OCI-LY1 (cell line): Measurements from ENCODE around the gene AGER.
"Not testable (repeated sequence)": the region's sequence is repeated elsewhere in the genome, so short reads cannot be mapped to it uniquely, and the experiment has no call there.

Source experiments
- H2AFZ ChIP-seq: fragments of 200-600 bp; sonication (generic), shearing (Covaris generic); 2 replicates; pipeline ENCODE4 v1.6.0; 2014; ENCODE audit warnings: antibody characterized with exemption, mild to moderate bottlenecking, low read length
- H3F3A ChIP-seq: fragments of 200-600 bp; sonication (generic), shearing (Covaris generic); 2 replicates; pipeline ENCODE4 v1.6.0; 2014; ENCODE audit warnings: mild to moderate bottlenecking, antibody characterized with exemption, low read length, moderate library complexity; ENCODE audit not compliant: insufficient read depth
- H3K27ac ChIP-seq: fragments of 200-600 bp; sonication (generic); 2 replicates; pipeline ENCODE4 v1.5.1; 2014; ENCODE audit warnings: low read length, mixed run types, mild to moderate bottlenecking, low read depth; ENCODE audit not compliant: poor library complexity, severe bottlenecking
- H3K27me3 ChIP-seq: fragments of 200-600 bp; sonication (generic); 2 replicates; pipeline ENCODE4 v1.6.0; 2014; ENCODE audit warnings: antibody characterized with exemption, mild to moderate bottlenecking, low read length, moderate library complexity; ENCODE audit not compliant: insufficient read depth
- H3K36me3 ChIP-seq: fragments of 200-600 bp; sonication (generic); 2 replicates; pipeline ENCODE4 v1.6.1; 2014; ENCODE audit warnings: mild to moderate bottlenecking, antibody characterized with exemption, low read length, moderate library complexity, mixed read lengths; ENCODE audit not compliant: insufficient read depth
- H3K4me1 ChIP-seq: fragments of 200-600 bp; sonication (generic); 2 replicates; pipeline ENCODE4 v1.5.1; 2014; ENCODE audit warnings: mild to moderate bottlenecking, low read length, moderate library complexity; ENCODE audit not compliant: insufficient read depth, severe bottlenecking
- H3K4me2 ChIP-seq: fragments of 200-600 bp; sonication (generic), shearing (Covaris generic); 2 replicates; pipeline ENCODE4 v1.6.1; 2014; ENCODE audit warnings: low read length
- H3K4me3 ChIP-seq: fragments of 200-600 bp; sonication (generic); 2 replicates; pipeline ENCODE4 v1.5.1; 2014; ENCODE audit warnings: low read length, low read depth, mild to moderate bottlenecking, mixed read lengths; ENCODE audit not compliant: poor library complexity, severe bottlenecking
- H3K79me2 ChIP-seq: fragments of 200-600 bp; shearing (Covaris generic); 2 replicates; pipeline ENCODE4 v1.6.1; 2016; ENCODE audit warnings: mixed run types, low read length, mixed read lengths; ENCODE audit not compliant: insufficient read depth
- H3K9ac ChIP-seq: fragments of 200-600 bp; sonication (generic), shearing (Covaris generic); 2 replicates; pipeline ENCODE4 v1.6.1; 2014; ENCODE audit warnings: mild to moderate bottlenecking, low read length, mixed read lengths
- H3K9me2 ChIP-seq: fragments of 200-600 bp; sonication (generic), shearing (Covaris generic); 2 replicates; pipeline ENCODE4 v1.6.1; 2014; ENCODE audit warnings: low read depth, mild to moderate bottlenecking, low read length, mixed read lengths
- H3K9me3 ChIP-seq: fragments of 200-600 bp; shearing (Covaris generic); 2 replicates; pipeline ENCODE4 v1.6.1; 2014; ENCODE audit warnings: low read length, mixed read lengths
- H4K20me1 ChIP-seq: fragments of 200-600 bp; sonication (generic), shearing (Covaris generic); 2 replicates; pipeline ENCODE4 v1.6.0; 2016; ENCODE audit warnings: mild to moderate bottlenecking, low read length; ENCODE audit not compliant: insufficient read depth
- EZH2 ChIP-seq: fragments of 200-600 bp; sonication (generic), shearing (Covaris generic); IDR thresholded peaks from 2 replicates; pipeline ENCODE4 v1.8.0; 2017; ENCODE audit warnings: borderline replicate concordance, mixed run types, mild to moderate bottlenecking, antibody characterized with exemption, low read length, moderate library complexity, mixed read lengths
- TF ChIP-seq, protein P1 (sequence below): fragments of 200-600 bp; sonication (generic), shearing (Covaris generic); IDR thresholded peaks from 2 replicates; pipeline ENCODE4 v1.5.1; 2017; ENCODE audit warnings: mild to moderate bottlenecking, antibody characterized with exemption, low read length, moderate library complexity, mixed read lengths

Gene AGER

DNA sequence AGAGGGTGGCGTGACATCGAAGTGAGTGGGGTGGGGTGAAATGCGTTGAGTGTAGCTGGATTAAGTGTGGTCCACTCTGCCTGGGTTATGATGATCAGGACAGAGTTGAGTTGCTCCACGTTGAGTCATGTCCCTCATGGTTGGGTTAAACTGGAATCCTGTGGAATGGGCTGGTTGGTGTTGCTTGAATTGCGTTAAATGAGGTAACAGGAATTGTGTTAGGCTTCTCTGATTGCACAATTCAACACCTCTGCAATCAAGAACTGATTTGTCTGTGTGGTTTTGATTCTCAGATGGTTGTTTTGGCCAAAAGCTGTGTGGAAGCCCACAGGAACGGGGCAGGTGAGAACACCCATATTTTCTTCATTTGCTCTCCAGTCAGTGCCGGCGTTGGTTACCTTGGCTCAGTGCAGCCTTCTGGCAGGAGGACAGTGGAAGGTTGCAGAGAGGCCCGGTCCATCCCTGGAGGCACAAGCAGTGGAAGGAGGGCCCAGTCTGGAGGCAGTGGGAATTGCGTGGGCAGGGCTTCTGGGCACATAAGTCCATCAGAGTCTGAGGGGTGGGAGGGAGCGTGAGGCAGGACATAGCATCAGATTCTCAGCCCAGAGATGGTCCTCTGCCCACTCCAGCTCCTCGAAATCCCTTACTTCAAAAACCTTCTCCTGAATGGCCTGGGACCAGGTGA is 28.2 kb upstream of the AGER start:
- no peaks in the 10 kb centered on the region for H3K27me3 ChIP-seq

DNA sequence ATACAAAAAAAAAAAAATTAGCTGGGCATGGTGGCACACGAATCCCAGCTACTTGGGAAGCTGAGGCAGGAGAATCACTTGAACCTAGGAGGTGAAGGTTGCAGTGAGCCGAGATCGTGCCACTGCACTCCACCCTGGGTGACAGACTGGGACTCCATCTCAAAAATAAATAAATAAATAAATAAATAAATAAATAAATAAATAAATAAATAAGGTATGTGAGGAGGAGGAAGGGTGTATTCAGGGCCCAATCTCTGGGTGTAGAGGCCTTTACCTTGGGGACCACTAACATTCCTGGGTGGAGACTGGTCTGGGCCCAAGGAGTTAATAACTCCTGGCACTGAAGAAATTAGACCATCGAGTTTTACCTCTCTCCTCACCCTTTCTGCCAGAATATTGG is 27.4 kb upstream of the AGER start:
- not testable (repeated sequence) for H3K9me3 ChIP-seq, H3K27ac ChIP-seq, H3K79me2 ChIP-seq, H3F3A ChIP-seq, H3K4me1 ChIP-seq, H4K20me1 ChIP-seq, H2AFZ ChIP-seq, H3K4me2 ChIP-seq, H3K9me2 ChIP-seq, H3K27me3 ChIP-seq, H3K9ac ChIP-seq, H3K4me3 ChIP-seq, H3K36me3 ChIP-seq

More for the DNA sequence above, 28.2 kb upstream of the AGER start:
- H3K4me1 ChIP-seq, result no peaks in the 10 kb centered on the region
- no peak overlapping the region for H2AFZ ChIP-seq
- TF ChIP-seq EZH2, result no peak
- TF ChIP-seq, protein P1, sequence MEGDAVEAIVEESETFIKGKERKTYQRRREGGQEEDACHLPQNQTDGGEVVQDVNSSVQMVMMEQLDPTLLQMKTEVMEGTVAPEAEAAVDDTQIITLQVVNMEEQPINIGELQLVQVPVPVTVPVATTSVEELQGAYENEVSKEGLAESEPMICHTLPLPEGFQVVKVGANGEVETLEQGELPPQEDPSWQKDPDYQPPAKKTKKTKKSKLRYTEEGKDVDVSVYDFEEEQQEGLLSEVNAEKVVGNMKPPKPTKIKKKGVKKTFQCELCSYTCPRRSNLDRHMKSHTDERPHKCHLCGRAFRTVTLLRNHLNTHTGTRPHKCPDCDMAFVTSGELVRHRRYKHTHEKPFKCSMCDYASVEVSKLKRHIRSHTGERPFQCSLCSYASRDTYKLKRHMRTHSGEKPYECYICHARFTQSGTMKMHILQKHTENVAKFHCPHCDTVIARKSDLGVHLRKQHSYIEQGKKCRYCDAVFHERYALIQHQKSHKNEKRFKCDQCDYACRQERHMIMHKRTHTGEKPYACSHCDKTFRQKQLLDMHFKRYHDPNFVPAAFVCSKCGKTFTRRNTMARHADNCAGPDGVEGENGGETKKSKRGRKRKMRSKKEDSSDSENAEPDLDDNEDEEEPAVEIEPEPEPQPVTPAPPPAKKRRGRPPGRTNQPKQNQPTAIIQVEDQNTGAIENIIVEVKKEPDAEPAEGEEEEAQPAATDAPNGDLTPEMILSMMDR, result no peak
- H4K20me1 ChIP-seq, result no peaks in the 10 kb centered on the region
- no peak overlapping the region for H3K9ac ChIP-seq
- no peaks in the 10 kb centered on the region for H3K36me3 ChIP-seq
- H3K4me3 ChIP-seq, result no peak overlapping the region
- H3K9me2 ChIP-seq, result no peaks in the 10 kb centered on the region
- H3K79me2 ChIP-seq, result no peaks in the 10 kb centered on the region
- H3K27ac ChIP-seq, result no peak overlapping the region
- no peaks in the 10 kb centered on the region for H3K9me3 ChIP-seq
- no peaks in the 10 kb centered on the region for H3F3A ChIP-seq
- no peak overlapping the region for H3K4me2 ChIP-seq

DNA sequence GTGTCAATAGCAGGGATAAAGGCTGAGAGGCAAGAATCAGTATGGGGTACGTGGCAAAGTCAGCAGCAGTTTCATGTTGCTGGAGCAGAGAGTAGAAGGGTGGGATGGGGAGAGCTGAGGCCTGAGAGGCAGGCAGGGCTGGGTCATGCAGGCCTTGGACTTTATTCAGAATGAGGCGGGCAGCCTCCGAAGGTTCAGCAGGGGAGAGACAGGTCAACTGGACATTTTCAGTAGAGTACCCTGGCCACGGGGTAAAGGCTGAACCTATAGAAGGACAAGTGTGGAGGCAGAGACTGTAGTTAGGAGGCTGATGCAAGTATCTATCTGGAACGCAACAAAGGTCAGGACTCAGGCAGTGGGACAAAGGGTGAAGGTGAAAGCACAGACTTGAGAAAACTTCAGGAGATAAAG is 26.1 kb upstream of the AGER start:
- Histone ChIP-seq H2AFZ (no peak overlapping the region), H3K9ac (no peak overlapping the region), H3F3A (no peaks in the 10 kb centered on the region), H3K4me3 (no peak overlapping the region), H3K9me2 (no peaks in the 10 kb centered on the region), H3K79me2 (no peaks in the 10 kb centered on the region), H3K27ac (no peak overlapping the region), H3K36me3 (no peaks in the 10 kb centered on the region), H3K4me1 (no peaks in the 10 kb centered on the region), H3K27me3 (0 out of 2 replicates have a peak, but pooled peaks cover 6% of the 10 kb centered on the region), H3K9me3 (no peaks in the 10 kb centered on the region), H3K4me2 (no peak overlapping the region), H4K20me1 (no peaks in the 10 kb centered on the region)
- TF ChIP-seq EZH2, result no peak
- TF ChIP-seq, protein P1, result no peak

DNA sequence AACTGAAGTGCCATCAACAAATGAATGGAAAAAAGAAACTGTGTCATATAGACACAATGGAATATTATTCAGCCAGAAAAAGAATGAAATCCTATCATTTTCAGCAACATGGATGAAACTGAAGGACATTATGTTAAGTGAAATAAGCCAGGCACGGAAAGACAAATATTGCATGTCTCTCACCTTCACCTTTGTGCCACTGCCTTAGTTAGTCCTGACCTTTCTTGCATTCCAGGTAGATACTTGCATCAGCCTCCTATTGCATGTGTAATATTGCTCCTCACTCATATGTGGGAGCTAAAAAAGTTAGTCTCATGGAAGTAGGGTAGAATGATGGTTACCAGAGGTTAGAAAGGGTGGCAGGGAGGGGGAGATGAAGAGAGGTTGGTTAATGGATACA is 24.9 kb upstream of the AGER start:
- no peaks in the 10 kb centered on the region for H3F3A ChIP-seq
- H3K9me2 ChIP-seq, result no peaks in the 10 kb centered on the region
- TF ChIP-seq, protein P1, result no peak
- TF ChIP-seq EZH2, result no peak
- H3K4me2 ChIP-seq, result no peak overlapping the region
- H3K27ac ChIP-seq, result no peak overlapping the region
- H3K4me1 ChIP-seq, result no peaks in the 10 kb centered on the region
- H4K20me1 ChIP-seq, result no peaks in the 10 kb centered on the region
- no peaks in the 10 kb centered on the region for H3K79me2 ChIP-seq
- H3K9me3 ChIP-seq, result no peaks in the 10 kb centered on the region
- no peak overlapping the region for H3K9ac ChIP-seq
- H3K27me3 ChIP-seq, result 0 out of 2 replicates have a peak, but pooled peaks cover 6% of the 10 kb centered on the region
- H2AFZ ChIP-seq, result no peak overlapping the region
- no peaks in the 10 kb centered on the region for H3K36me3 ChIP-seq
- H3K4me3 ChIP-seq, result no peak overlapping the region
